WTC11 (cell line): ENCODE results near the gene CHST11.

Source experiments
- CREB1 ChIP-seq: sonication (generic); formaldehyde crosslinking; IDR thresholded peaks from 2 replicates; pipeline ENCODE4 v1.8.0; 2023; ENCODE audit warnings: mild to moderate bottlenecking, missing genetic modification reagents
- ELF4 ChIP-seq: sonication (generic); formaldehyde crosslinking; IDR thresholded peaks from 2 replicates; pipeline ENCODE4 v1.8.1; 2022; ENCODE audit warnings: low read depth, mild to moderate bottlenecking, moderate library complexity, missing genetic modification reagents
- GABPB1 ChIP-seq: sonication (generic); formaldehyde crosslinking; IDR thresholded peaks from 2 replicates; pipeline ENCODE4 v1.8.1; 2023; ENCODE audit warnings: mild to moderate bottlenecking, missing genetic modification reagents
- JUN ChIP-seq: sonication (generic); formaldehyde crosslinking; IDR thresholded peaks from 2 replicates; pipeline ENCODE4 v1.8.0; 2023; ENCODE audit warnings: mild to moderate bottlenecking, missing genetic modification reagents
- TF ChIP-seq, protein P1 (sequence below): fragments of 200-600 bp; IDR thresholded peaks from 2 replicates; pipeline ENCODE4 v1.8.0; 2022; ENCODE audit warnings: antibody characterized with exemption
- TF ChIP-seq, protein P2 (sequence below): sonication (generic); formaldehyde crosslinking; IDR thresholded peaks from 2 replicates; pipeline ENCODE4 v1.8.1; 2022; ENCODE audit warnings: mild to moderate bottlenecking, moderate library complexity, missing genetic modification reagents
- TF ChIP-seq, protein P3 (sequence below): sonication (generic); formaldehyde crosslinking; IDR thresholded peaks from 2 replicates; pipeline ENCODE4 v1.8.1; 2023; ENCODE audit warnings: mild to moderate bottlenecking, moderate library complexity, missing genetic modification reagents

DNA sequence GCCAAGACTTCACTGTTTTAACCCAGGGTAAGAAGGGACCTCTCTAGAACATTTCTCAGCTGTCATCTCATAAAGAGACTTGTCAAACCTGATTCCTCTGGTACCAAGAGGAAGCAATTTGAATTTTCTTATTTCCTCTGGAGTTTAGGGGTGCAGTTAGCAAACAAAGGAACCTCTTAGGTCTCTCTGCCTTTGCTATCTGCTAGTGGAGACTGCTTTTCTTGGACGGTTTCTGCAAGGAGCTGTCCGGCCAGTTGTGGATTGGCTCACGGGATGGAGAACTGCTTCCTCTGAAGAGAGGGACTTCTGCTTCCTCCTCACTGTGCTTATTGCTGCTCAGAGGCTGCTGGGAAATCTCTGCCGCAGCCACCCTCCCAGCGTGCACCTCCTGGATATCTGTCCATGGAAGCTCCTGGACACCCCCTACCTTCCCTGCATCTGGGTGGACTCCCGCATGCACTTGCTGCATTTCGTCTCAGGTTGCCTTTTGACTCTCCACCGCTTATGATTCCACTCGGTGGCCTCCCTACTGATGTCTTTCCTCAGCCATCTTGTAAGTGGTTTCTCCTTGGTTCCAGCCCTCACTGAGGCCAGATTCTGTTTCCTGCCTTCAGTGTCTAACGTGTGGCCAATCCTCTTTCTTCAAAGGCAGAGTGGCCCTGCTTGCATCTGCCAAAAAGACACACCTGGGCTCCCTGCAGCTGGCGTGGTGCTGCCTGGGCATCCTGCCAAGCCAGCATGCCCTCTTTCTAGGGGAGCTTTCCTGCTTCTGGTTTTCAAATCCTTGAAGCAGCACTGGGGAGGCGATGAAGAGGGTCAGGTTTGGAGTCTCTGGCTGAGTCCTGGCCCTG lies 187.3 kb downstream of the CHST11 start:
- TF ChIP-seq, protein P1, sequence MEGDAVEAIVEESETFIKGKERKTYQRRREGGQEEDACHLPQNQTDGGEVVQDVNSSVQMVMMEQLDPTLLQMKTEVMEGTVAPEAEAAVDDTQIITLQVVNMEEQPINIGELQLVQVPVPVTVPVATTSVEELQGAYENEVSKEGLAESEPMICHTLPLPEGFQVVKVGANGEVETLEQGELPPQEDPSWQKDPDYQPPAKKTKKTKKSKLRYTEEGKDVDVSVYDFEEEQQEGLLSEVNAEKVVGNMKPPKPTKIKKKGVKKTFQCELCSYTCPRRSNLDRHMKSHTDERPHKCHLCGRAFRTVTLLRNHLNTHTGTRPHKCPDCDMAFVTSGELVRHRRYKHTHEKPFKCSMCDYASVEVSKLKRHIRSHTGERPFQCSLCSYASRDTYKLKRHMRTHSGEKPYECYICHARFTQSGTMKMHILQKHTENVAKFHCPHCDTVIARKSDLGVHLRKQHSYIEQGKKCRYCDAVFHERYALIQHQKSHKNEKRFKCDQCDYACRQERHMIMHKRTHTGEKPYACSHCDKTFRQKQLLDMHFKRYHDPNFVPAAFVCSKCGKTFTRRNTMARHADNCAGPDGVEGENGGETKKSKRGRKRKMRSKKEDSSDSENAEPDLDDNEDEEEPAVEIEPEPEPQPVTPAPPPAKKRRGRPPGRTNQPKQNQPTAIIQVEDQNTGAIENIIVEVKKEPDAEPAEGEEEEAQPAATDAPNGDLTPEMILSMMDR, result no peak
- TF ChIP-seq, protein P2, sequence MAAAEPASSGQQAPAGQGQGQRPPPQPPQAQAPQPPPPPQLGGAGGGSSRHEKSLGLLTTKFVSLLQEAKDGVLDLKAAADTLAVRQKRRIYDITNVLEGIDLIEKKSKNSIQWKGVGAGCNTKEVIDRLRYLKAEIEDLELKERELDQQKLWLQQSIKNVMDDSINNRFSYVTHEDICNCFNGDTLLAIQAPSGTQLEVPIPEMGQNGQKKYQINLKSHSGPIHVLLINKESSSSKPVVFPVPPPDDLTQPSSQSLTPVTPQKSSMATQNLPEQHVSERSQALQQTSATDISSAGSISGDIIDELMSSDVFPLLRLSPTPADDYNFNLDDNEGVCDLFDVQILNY, result no peak
- TF ChIP-seq ELF4 (CRISPR knock-in tag) (no peak), JUN (CRISPR knock-in tag) (no peak), GABPB1 (no peak), CREB1 (CRISPR knock-in tag) (no peak)
- TF ChIP-seq, protein P3, sequence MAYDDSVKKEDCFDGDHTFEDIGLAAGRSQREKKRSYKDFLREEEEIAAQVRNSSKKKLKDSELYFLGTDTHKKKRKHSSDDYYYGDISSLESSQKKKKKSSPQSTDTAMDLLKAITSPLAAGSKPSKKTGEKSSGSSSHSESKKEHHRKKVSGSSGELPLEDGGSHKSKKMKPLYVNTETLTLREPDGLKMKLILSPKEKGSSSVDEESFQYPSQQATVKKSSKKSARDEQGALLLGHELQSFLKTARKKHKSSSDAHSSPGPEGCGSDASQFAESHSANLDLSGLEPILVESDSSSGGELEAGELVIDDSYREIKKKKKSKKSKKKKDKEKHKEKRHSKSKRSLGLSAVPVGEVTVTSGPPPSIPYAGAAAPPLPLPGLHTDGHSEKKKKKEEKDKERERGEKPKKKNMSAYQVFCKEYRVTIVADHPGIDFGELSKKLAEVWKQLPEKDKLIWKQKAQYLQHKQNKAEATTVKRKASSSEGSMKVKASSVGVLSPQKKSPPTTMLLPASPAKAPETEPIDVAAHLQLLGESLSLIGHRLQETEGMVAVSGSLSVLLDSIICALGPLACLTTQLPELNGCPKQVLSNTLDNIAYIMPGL, result no peak
